Cardiac fibroblast (primary cell): ENCODE data around the gene ERVK3-1.

ENCODE experiments used
- DNase-seq, 2 donors: peaks; one replicate each; pipeline versions ENCODE4 v3.0.0 to v3.0.0-alpha.2; 2010; ENCODE audit warnings: low read depth in 2 of 2
- H3K4me3 ChIP-seq, 2 donors: replicated peaks in 1 of 2; 1 replicate in 1 of 2; 2 replicates in 1 of 2; pipeline ENCODE4 v1.5.1; 2011; ENCODE audit warnings: low read depth in 2 of 2, low read length in 2 of 2, mild to moderate bottlenecking in 2 of 2, moderate library complexity in 1 of 2
- TF ChIP-seq, protein P1 (sequence below): IDR thresholded peaks from one replicate; pipeline ENCODE4 v1.5.1; 2011; ENCODE audit warnings: low read depth, mild to moderate bottlenecking, low read length, inconsistent platforms

Gene ERVK3-1

DNA sequence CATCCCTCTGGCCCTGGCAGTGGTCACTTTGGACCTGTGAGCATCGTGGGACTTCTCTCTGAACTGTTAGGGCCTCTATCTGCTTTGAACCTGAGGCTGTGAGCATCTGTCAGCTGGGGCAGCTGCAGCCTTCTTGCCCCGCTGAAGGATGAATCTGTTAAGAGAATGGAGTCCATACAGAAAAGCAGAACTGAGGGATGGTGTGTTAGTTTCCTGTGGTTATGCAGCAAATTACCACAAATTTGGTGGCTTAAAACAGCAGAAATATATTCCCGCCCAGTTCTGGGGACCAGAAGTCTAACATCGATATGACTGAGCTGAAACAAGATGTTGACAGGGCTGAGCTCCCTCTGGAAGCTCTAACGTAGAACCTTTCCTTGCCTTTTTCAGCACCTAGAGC is 59.0 kb downstream of the ERVK3-1 start:
- H3K4me3 ChIP-seq: no peak overlapping the region
- TF ChIP-seq, protein P1, sequence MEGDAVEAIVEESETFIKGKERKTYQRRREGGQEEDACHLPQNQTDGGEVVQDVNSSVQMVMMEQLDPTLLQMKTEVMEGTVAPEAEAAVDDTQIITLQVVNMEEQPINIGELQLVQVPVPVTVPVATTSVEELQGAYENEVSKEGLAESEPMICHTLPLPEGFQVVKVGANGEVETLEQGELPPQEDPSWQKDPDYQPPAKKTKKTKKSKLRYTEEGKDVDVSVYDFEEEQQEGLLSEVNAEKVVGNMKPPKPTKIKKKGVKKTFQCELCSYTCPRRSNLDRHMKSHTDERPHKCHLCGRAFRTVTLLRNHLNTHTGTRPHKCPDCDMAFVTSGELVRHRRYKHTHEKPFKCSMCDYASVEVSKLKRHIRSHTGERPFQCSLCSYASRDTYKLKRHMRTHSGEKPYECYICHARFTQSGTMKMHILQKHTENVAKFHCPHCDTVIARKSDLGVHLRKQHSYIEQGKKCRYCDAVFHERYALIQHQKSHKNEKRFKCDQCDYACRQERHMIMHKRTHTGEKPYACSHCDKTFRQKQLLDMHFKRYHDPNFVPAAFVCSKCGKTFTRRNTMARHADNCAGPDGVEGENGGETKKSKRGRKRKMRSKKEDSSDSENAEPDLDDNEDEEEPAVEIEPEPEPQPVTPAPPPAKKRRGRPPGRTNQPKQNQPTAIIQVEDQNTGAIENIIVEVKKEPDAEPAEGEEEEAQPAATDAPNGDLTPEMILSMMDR: no peak
- no peak for DNase-seq
